ENCODE measurements around the gene PLPP3.
A peak's percentile ranks its signal among the peaks of the same experiment; 100 is the strongest.

Gene PLPP3

DNA sequence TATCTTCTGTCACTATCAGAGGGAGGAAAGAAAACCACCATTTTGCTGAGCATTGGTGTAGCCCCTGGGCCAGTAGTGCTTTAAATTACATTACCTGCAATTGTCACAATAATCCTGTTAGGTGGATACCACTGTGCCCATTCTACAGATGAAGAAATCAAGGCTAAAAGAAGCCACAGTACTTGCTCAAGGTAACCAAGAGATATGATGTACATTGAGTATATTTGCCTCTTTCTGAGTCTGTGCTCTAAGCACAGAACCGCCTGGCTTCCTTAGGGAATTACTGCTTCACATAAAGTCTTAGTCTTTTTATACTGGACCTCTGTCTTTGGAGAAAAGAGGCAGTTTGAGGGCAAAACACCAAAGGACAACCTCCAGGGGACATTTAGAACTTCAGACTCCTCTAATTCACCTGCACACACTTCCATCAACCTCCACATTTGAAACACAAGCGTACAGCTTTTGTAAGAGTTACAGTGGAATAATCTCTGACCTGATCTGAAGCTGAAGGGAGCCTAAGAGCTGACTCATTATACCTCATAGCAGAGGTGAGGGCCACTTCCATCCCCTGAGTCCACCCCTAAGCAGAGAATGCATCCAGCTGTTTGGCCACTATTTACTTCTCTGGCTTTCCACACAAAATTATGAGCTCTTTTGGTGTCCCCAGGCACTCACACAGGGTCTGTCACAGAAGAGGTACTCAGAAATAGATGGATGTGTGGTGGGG lies 61.8 kb downstream of the PLPP3 start:
- no peak for DNase-seq

DNA sequence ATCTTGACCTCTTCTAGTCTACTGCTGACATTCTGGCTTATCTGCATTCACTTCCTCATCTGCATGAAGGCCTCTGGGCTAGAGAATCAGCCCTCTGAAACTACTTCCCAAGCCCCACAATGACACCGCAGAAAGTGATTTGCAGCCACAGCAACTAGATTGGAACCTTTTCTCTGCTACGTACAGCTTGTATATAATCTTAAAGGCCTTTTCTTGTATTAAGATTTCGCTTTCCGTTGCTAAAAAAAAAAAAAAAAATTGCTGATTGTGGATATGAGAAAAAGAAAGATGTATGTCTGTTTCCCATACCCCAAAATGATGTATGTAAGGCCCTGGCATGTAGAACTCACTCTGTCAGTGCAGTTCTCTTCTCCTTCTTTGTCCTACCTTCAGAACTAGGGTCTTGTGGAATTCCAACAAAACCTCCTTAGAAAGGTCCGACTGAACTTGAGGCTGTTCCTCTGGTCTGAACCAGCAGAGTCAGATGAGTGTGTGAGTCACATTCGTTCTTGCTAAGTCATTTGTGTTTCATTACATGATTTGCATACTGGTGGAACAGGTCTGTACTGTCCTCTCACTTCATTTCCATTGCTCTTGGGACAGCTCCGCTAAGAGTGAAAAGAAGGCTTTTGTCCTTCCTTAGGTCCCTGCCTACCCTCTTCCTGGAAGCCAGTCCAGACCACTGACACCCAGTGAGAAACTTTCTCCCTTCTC lies 62.7 kb downstream of the PLPP3 start:
- DNase-seq = peak; percentile 96

DNA sequence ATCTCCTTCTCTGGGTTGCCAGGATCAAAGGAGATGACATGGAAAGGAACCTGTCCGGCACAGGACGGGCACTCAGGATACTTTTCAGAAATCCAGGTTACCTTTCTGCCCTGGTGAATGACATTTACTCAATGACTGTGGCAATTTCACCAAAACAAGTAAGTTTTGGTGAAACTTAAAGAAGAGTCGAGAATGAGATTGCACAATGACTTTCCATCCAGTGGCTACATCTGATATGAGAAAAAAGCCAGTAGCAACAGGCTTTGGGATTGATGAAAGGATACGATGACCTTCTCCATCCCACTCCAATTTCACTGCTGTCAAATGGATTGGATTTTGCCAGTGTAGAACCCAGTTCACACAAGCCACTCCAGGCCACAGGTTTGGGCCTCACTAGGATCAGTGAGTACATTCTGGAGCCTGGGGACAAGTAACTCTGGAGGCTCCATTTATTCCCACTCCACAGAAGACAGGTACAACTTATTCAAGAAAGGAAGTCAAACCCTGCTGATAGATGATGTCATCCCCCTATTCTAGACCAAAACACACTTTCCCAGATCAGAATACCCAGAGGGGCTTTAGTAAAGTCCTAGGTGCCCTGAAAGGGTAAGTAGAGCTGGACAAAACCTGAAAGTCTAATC lies 63.3 kb downstream of the PLPP3 start:
- DNase-seq = no peak

DNA sequence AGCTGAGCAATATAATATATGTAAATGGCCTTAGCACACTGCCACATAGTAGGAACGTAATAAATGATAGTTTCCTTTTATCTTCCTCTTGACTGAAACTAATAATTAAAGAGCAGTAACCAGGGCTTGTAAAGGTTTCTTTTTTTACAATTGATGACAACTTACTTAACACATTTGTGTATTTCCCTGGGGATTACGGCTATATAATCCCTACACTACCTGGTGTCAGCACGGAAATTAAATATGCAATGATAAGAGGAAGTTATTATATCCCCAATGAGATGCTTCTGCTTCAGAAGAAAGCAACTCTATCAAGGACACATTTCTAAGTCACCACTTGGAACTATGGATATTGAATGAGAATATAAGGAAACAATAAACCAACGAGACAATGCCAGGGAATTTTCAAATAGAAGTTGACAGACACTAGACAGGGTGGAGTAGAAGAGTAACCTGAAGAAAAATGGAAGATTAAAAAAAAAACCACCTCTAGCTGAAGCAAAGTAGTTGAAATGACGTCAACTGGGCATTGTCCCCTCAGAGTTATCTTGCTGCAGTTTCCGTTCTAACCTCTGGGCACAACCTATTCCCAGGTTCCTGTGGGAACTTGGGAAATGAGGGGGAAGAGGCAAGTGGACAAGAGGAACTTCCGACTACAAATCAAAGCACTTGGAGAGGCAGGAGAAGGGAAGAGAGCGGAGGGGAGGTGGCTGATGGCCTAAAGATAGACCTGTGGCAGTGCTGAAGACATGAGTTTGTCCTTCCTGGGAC lies 66.5 kb downstream of the PLPP3 start:
- DNase-seq = no peak

DNA sequence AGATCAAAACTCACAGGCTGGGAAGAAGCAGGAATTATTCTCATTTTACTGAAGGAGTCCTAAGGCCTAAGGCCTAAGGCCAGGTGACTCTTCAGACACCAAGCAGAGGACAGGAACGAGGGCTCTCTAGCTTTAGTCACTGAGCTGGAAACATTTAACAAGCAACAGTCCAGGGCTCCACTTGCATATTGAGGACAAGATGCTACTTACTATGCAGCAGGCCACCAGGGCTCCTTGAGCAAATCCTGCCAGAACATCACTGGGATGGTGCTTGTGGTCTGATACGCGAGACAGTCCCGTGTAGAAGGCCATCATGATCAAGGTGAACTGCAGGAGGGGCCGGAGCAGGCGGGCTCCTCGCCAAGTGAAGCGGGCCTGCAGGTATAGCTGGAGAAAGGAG lies 67.6 kb downstream of the PLPP3 start:
- no peak for DNase-seq

DNA sequence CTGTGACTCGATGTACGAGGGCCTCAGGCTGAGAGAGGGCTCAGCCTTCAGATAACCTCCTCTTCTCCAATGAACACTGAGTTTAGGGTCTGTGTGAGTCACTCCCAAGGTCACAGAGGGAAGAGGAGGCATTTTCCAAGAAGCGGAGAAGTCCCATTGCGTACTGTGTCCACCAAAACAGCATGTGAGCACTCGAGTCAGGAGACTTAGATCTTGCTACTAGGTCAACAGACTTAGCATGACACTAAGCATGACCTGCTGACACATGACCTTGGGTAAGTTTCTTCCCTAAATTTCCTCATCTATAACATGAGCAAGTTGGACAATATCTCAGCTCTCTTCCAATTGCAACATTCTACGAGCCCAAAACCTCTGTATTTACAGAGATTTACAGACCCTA lies 68.0 kb downstream of the PLPP3 start:
- no peak for DNase-seq

DNA sequence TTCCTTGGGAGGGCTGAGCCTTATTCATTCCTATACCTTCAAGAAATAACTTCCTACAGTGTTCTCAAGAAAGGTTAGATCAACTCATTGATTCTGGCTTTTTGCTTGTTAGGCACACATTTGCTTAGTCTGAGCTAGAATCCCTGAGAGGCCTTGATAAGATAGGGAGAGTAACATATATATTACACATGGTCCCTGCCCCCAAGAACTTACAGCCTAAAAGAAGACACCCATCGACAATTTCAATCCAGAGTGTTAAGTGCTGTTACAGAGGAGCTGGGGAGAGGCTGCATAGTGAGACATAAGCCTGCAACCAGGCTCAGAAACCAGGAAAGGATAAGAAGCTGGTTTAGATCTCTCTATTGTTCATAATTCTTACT lies 68.7 kb downstream of the PLPP3 start:
- no peak for DNase-seq

DNA sequence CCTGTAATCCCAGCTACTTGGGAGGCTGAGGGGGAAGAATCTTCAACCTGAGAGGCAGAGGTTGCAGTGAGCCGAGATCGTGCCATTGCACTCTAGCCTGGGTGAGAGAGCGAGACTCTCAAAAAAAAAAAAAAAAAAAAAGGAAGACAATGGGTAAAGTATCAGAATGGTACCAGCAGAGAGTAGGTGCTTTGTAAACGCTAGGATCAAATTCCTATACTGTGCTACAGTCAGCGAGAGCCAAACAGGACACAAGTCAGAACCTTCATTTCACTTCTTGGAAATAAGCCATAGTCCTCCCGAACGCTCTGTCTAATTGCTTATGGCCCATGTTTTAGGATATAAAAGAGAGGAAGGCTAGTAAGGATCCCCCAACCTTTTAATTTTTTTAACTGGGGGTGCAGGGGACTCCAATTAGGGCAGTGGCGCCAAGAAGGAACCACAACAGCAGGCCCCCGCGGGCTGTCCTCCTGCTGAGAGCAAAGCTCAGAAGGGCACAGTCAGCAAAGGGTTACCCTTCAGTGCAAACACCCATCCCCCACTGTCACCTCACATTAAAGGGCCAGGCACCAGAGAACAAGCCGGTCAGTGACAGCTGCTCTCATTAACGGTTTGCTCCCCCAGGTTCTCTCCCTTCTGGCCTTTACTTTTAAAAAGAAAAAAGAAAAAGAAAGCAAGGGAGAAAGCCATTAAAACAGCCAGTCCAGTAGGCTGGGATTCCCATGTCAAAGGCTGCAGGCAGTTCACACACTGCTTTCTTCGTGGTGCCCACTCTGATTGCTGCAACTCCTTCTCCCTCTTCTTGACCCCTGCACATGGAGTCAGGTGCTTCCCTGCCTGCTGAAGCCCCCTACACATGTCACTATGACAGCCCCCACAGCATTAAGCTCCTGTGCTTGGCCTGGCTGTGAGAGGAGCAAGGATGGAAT lies 69.4 kb downstream of the PLPP3 start:
- no peak for DNase-seq

DNA sequence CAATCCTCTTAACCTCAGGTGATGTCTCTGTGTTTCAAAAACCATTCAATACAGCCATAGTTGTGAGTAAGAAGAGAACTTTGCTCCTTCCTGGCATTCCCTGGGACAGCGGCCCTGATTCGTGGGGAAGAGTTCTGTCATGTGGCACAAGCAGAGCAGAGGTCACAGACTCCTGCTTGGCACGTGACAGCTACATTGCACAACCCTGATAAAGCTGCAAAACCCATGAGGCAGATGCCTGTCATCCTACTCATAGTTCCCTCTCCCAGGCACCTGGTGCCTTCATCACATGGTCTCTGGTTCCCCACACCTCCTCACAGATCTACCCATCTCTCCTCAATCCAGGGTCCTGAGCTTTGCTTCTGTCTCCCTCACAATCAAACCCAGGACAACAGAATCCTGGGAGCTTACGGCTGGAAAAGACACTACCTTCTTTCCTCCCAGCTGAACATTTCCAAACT lies 70.8 kb downstream of the PLPP3 start:
- DNase-seq = no peak

DNA sequence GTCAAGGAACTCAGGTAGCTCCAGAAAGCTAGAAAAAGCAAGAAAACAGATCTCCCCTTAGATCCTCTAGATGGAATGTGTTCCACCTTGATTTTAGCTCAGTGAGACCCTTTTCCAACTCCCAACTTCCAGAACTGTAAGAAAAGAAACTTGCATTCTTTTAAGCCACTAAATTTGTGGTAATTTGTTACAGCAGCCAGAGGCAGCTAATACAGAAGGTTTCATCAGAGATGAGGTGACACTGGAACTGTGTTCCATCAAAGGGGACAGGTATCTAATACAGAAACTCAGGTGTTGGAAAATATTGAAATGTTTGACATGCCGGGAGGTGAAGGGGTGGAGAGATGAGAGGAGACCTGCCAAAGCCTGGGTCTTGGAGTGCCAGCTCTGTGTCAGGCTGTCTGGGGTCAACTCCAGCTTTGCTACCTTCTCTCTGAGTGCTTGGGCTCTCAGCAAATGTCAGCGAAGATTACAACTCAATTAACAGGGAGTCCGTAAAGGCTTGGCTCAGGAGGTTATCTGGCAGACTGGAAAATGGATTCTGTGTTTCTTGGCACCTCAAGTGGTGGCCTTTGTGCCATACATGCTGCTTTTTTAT lies 71.3 kb downstream of the PLPP3 start:
- DNase-seq = no peak

DNA sequence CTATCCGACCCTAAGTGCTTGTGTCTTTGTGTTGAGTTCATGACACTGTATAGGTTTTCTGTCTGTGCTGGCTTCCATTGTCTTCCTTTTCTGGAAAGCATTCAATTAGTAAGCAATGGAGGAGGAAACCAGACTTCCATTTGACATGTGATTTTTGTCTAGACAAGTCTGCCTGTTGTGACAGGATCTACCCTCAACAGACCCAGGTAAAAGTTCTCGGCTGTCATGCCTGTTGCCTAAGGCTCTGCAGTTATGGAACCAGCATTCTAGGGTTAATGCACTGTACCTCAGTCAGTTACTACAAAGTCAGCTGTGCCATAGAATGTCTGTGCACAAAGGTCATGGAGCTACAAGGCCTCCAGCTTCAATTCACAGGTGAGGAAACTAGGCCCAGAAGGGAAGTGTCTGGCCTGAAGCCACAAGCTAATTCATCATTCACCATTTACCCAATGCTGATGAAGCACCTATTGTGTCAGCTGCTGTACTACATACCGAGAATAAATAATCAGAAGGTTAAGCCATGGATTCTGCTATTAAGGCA lies 72.3 kb downstream of the PLPP3 start:
- no peak for DNase-seq

DNA sequence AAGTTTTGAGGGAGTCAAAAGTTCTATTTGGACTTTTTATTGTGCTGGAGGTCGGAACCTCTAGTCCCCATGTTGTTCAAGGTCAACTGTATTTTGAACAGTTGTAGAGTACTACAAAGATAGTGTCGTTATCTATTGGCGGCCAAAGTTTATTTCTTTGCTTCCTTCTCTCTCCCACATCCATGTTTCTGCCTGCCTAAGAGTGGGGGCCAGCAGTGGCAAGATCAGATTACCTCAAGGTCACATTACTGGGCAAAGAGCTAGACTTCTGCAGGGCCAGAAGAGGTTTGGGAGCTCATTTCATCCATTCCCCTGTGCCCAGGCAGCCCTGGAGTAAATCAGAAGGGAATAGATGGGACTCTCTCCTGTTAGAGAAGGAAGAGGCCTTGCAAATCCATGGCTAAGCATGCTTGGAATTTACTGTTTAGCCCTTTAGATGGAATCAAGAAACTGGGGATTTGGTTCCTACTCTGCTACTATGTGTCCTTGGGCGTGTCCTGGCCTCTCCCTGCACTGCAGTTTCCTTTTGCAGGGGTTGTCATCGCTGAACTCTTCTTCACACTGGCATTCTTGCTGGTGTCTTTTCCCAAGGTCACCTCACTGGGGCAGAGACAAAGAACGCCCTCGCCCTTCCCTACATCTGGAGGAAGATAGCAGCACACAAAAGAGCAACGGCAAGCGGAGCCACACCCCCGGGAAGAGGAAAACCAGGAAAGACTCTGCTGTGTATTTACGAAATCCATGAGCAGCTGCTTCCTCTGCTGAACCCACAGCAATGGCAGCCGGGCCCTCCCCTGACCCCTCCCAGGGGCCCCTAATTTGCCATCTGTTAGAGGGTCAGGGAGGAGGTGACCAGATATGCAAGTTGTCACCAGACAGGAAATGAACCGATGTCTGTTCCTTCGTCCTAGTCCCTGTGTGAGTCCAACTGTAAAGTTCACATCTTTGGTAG lies 73.3 kb downstream of the PLPP3 start:
- no peak for DNase-seq

DNA sequence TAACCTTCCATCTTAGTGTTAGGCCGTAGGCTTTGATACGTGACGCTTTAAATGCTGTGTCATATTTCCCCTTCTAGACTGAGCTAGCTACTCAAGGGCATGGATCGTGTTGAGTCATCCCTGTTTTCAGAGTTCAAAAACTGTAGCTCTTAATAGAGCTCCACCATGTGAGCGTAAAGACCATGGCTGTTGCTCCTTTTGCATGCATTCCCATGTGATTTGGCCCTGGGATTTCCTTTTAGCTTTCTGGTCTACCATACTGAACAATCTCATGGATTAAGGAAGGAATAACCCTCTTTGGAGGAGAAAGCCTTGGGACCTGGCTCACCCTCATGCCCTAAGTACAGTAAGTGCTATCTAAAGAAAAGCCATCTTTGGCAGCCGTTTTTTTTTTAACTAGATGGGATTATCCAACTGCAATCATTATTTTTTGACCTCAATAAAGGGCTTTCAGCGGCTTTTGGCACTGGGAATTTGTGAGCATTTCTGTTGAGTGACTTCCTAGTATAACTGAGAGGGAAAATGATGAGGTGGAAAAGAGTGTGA lies 76.6 kb downstream of the PLPP3 start:
- no peak for DNase-seq

DNA sequence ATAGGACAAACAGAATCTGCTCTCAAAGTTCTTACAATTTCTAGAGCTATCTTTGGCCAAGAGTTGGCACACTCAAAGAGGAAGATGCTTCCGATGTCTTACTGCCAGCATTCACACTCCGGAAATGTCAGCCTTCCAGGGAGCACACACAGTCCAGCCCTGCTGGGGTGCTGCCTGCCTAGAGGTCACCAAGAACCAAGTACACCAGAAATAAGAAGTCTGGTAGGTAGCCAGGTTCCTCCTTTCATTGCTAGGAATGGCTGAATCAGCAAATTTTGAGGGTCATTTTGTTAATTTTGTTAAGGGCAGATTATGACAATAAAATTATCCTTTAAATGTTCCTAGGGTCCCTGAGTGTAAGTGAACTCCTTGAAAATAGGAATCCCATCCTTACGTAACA lies 77.5 kb downstream of the PLPP3 start:
- DNase-seq = no peak

DNA sequence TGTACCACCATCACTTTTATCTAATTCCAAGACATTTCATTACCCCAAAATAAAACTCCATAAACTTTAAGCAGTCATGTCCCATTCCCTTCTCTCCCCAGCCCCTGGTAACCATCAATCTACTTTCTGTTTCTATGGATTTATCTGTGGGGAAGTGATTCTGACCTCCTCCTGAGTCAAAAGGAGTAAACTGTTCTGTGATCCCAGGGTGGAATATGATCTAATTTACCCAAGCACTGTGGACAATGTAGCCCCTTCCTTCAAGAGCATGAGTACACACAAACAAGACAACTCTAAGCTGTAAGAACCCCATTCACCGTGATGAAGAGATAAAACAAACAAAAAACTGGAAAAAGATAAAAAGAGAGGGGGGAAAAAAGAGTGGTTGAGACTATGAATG lies 77.9 kb downstream of the PLPP3 start:
- DNase-seq = no peak

DNA sequence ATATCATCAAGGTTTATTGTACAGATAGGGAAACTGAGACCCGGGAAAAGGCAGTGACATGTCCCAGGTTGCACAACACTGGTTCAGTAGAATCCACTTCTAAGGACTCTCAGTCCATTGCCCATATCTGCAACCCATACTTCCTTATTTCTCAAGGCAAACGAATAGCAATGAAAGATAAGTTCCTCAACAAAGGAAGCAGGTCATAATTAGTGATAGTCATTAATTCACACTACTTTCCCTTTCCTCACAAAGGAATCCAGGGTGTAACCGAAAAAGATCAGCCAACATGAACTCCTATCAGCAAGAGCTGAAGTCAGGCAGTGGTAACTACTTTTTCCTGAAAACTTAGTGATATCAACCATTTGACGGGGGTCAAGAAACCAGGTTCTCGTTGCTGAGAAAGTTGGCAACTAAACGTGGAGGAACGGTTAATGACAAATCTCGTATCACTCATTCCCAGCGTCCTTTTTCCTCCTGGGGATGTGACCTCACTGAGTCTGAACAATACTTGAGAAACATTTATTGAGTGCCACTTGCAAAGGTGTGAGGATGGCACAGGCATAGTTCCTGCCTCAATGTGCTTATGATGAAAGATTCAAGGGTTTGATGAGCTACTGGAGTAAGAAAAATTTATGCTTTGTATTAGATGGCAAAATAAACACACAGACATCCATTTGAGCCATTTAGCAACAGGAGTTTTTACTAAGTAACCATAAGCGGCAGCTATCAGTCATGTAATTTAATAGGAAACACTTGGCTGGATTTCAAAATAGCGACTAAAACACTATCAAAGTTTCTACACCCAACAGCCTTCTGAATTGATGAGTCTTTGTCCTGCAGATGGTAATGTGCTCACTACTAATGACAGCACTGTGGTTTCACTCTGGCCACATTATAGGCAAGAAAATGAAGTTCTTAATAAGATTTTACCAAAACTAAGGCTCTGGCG lies 82.3 kb downstream of the PLPP3 start:
- no peak for DNase-seq

DNA sequence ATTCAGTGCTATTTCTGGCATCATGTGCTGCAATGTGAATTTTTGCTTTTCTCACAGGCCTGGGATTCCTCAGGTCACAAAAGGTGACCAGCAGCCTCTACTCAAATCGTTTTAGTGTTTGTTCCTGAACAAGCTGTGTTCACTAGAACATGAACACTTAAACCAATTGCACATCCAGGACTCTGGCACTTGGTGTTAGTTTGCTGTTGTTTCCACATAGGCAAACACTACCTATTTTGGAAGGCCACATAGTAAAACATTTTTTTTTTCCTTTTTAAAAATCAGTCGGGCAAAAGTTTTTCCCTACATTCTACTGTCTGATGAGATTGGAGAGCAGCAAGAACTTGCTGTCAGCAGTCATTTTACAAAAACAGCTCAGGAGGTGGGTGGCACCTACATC lies 83.2 kb downstream of the PLPP3 start:
- no peak for DNase-seq

DNA sequence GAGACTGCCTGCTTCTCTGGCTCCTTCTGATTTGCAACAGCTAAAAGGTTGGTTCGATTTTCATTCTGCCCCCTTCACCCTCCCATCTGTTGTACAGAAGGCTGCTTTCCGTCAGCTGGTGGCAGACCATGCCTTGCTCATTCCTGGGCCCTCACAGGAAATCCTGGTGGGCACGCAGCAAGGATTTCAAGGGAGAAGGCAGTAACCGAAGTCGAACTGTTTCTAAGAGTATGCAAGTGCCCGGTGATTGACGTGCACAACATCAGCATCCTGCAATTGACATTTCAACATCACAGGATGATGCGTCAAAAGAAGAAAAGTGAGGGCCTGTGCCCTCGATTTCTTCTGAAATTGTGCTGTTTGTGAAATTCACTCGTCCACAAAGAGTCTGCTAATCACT lies 83.8 kb downstream of the PLPP3 start:
- no peak for DNase-seq

DNA sequence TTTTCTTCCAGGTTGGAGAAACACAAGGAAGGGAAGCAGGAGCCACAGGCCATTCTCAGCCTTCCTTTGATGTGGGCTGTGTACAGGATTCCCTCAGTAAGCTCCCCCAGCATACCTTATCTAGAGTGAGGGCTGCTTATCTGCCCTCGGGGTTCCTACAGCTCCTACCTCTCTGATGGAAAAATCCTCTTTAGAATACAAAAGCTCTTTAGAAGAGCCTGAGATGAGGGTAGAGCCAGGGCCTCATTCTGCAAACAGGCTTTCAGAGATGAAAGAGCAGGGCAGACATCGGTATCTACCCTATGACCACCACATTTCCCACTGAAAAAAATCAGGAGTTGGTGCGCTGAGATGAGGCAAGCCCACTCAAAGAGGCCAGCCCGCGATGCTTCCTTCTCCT lies 85.1 kb downstream of the PLPP3 start:
- no peak for DNase-seq
